Peyer's patch (tissue), 4 donors: ENCODE measurements around the gene GET3.

Source experiments
- CTCF ChIP-seq, 6 experiments: fragments of 450-650 bp in 4 of 6; fragments of 200-600 bp in 2 of 6; sonication (generic) in 1 of 6; IDR thresholded peaks; one replicate each; pipeline ENCODE4 v1.5.1; 2017 to 2019; ENCODE audit warnings: antibody characterized with exemption in 6 of 6, mild to moderate bottlenecking in 3 of 6, moderate library complexity in 1 of 6
- POLR2A ChIP-seq, 2 donors: fragments of 450-650 bp; IDR thresholded peaks; one replicate each; pipeline ENCODE4 v1.5.1; 2017; ENCODE audit warnings: antibody characterized with exemption in 2 of 2, mild to moderate bottlenecking in 2 of 2, moderate library complexity in 2 of 2

- TF ChIP-seq CTCF (IDR thresholded peaks at IDR 0.05) (no peak), POLR2A (IDR thresholded peaks at IDR 0.05) (no peak)
These were observed 35.6 kb upstream of the GET3 start for GRCh38 chr19:12701596-12702282.
